ENCODE data around the gene RPP25.

The RPP25 gene

GRCh38 chr15:74913041-74913440 lies 43.5 kb downstream of the RPP25 start:
- no peak for DNase-seq

- DNase-seq, result no peak
These were observed 47.9 kb downstream of the RPP25 start for GRCh38 chr15:74908635-74909034.

GRCh38 chr15:74907163-74907870 lies 49.3 kb downstream of the RPP25 start:
- DNase-seq, result no peak

GRCh38 chr15:74906450-74907162 lies 50.0 kb downstream of the RPP25 start, which contains the start of gene FAM219B:
FAM219B (minus strand) TSS chr15:74906851; CDS start chr15:74906800, 51 bp downstream.
- DNase-seq, result peak; percentile 71 to 83

- no peak for DNase-seq
These were observed 50.5 kb downstream of the RPP25 start for GRCh38 chr15:74906067-74906449.

All from NCI-H1930 (cell line).